GM23338 (cell line): Measurements from ENCODE around the gene CPT1C. TPM values are rescaled to one million over a fixed set of nuclear protein-coding genes. Genes with fewer than 3 reads are reported as not detected.

Source experiments
- ATAC-seq: fragments of 200-7000 bp; cut with Tn5 transposase; 3 replicates; pipeline ENCODE4 v1.9.1; 2020
- DNase-seq: peaks from one replicate; pipeline ENCODE4 v3.0.0-alpha.2; 2015; ENCODE audit warnings: low spot score
- H2AFZ ChIP-seq: fragments of 200-600 bp; sonication (generic); 2 replicates; pipeline ENCODE4 v1.8.0; 2016; ENCODE audit warnings: antibody characterized with exemption, mild to moderate bottlenecking, moderate library complexity
- H3F3A ChIP-seq: fragments of 200-600 bp; sonication (generic); replicated peaks from 2 replicates; pipeline ENCODE4 v1.8.0; 2017; ENCODE audit warnings: antibody characterized with exemption, mixed run types, low read depth
- H3K27ac ChIP-seq: fragments of 200-600 bp; sonication (generic); 2 replicates; pipeline ENCODE4 v1.6.1; 2016; ENCODE audit warnings: low read depth
- H3K27me3 ChIP-seq: fragments of 200-600 bp; sonication (generic); 2 replicates; pipeline ENCODE4 v1.8.0; 2016; ENCODE audit warnings: mild to moderate bottlenecking, mixed run types, moderate library complexity; ENCODE audit not compliant: insufficient read depth
- H3K36me3 ChIP-seq: fragments of 200-600 bp; sonication (generic); 2 replicates; pipeline ENCODE4 v1.8.0; 2016; ENCODE audit warnings: mild to moderate bottlenecking; ENCODE audit not compliant: insufficient read depth
- H3K4me1 ChIP-seq: fragments of 200-600 bp; sonication (generic); 2 replicates; pipeline ENCODE4 v1.8.0; 2016; ENCODE audit warnings: mild to moderate bottlenecking, moderate library complexity; ENCODE audit not compliant: insufficient read depth
- H3K4me2 ChIP-seq: fragments of 200-600 bp; sonication (generic); 2 replicates; pipeline ENCODE4 v1.7.1; 2017; ENCODE audit warnings: mixed run types
- H3K4me3 ChIP-seq: fragments of 200-600 bp; sonication (generic); 2 replicates; pipeline ENCODE4 v1.6.1; 2016; ENCODE audit warnings: mixed run types
- H3K79me2 ChIP-seq: fragments of 200-600 bp; sonication (generic); replicated peaks from 2 replicates; pipeline ENCODE4 v1.8.0; 2017; ENCODE audit warnings: mild to moderate bottlenecking; ENCODE audit not compliant: insufficient read depth
- H3K9me2 ChIP-seq: fragments of 200-600 bp; sonication (generic); 2 replicates; pipeline ENCODE4 v1.8.0; 2017; ENCODE audit not compliant: insufficient read depth
- H4K20me1 ChIP-seq: fragments of 200-600 bp; sonication (generic); replicated peaks from 2 replicates; pipeline ENCODE4 v1.8.0; 2017; ENCODE audit warnings: mild to moderate bottlenecking; ENCODE audit not compliant: insufficient read depth
- H3K27ac Mint-ChIP-seq: 2 replicates; pipeline ENCODE4 v1.8.0; 2020; ENCODE audit warnings: inconsistent platforms, mild to moderate bottlenecking, moderate library complexity, mixed read lengths
- H3K27me3 Mint-ChIP-seq: 3 replicates; pipeline ENCODE4 v1.8.0; 2022; ENCODE audit warnings: low read depth, mild to moderate bottlenecking, moderate library complexity, mixed read lengths, inconsistent platforms; ENCODE audit not compliant: insufficient read depth, poor library complexity
- H3K36me3 Mint-ChIP-seq: 3 replicates; pipeline ENCODE4 v1.8.0; 2021; ENCODE audit warnings: low read depth, mild to moderate bottlenecking, inconsistent platforms, moderate library complexity, mixed read lengths
- H3K4me1 Mint-ChIP-seq: 3 replicates; pipeline ENCODE4 v1.8.0; 2020; ENCODE audit warnings: mild to moderate bottlenecking, inconsistent platforms, mixed read lengths
- H3K4me3 Mint-ChIP-seq: 3 replicates; pipeline ENCODE4 v1.8.0; 2021; ENCODE audit warnings: moderate library complexity, mild to moderate bottlenecking, inconsistent platforms, mixed read lengths
- H3K9me3 Mint-ChIP-seq: 3 replicates; pipeline ENCODE4 v1.8.0; 2020; ENCODE audit warnings: moderate library complexity, mild to moderate bottlenecking, inconsistent platforms, mixed read lengths
- CREB1 ChIP-seq: fragments of 250-450 bp; sonication (Bioruptor Pico); IDR thresholded peaks from 2 replicates; pipeline ENCODE4 v1.5.0; 2020; ENCODE audit warnings: low read depth, mild to moderate bottlenecking, moderate library complexity
- EZH2phosphoT487 ChIP-seq: fragments of 200-600 bp; sonication (generic); IDR thresholded peaks from one replicate; pipeline ENCODE4 v1.8.1; 2018; ENCODE audit warnings: antibody characterized with exemption; ENCODE audit not compliant: unreplicated experiment
- JUNB ChIP-seq: IDR thresholded peaks from one replicate; pipeline ENCODE4 v1.6.1; 2016; ENCODE audit warnings: antibody characterized with exemption; ENCODE audit not compliant: unreplicated experiment
- POLR2AphosphoS5 ChIP-seq: IDR thresholded peaks from 2 replicates; pipeline ENCODE4 v1.6.1; 2016; ENCODE audit warnings: antibody characterized with exemption, low read depth
- STAT1 ChIP-seq: IDR thresholded peaks from one replicate; pipeline ENCODE4 v1.6.1; 2016; ENCODE audit warnings: antibody characterized with exemption; ENCODE audit not compliant: unreplicated experiment
- ZNF114 ChIP-seq: fragments of 250-450 bp; sonication (Bioruptor Pico); IDR thresholded peaks from 2 replicates; pipeline ENCODE4 v1.5.0; 2020; ENCODE audit warnings: mild to moderate bottlenecking, moderate library complexity
- polyA plus RNA-seq: library from polyadenylated mRNA; unstranded; fragments of >200 nt; fragmentation: Nextera tagmentation; extraction: Ambion mirVana; gene quantifications from 2 replicates; pipeline ENCODE4 v1.2.1, GENCODE V29; 2016
- total RNA-seq: library from RNA; depleted of rRNA; stranded (reverse); fragments of >200 nt; shearing (Covaris generic); gene quantifications from 2 replicates; pipeline ENCODE4 v1.2.3, GENCODE V29; 2014
- TF ChIP-seq, protein P1 (sequence below): IDR thresholded peaks from 2 replicates; pipeline ENCODE4 v1.6.1; 2016; ENCODE audit warnings: antibody characterized with exemption
- TF ChIP-seq, protein P2 (sequence below): IDR thresholded peaks from one replicate; pipeline ENCODE4 v1.6.1; 2018; ENCODE audit warnings: antibody characterized with exemption; ENCODE audit not compliant: unreplicated experiment
- TF ChIP-seq, protein P3 (sequence below): fragments of 250-450 bp; sonication (Bioruptor Pico); IDR thresholded peaks from 2 replicates; pipeline ENCODE4 v1.5.0; 2020; ENCODE audit warnings: mild to moderate bottlenecking, moderate library complexity

Gene CPT1C
- total and polyA plus RNA-seq, 2 experiments from 2014 or later: 63.4 to 77.3 TPM

DNA sequence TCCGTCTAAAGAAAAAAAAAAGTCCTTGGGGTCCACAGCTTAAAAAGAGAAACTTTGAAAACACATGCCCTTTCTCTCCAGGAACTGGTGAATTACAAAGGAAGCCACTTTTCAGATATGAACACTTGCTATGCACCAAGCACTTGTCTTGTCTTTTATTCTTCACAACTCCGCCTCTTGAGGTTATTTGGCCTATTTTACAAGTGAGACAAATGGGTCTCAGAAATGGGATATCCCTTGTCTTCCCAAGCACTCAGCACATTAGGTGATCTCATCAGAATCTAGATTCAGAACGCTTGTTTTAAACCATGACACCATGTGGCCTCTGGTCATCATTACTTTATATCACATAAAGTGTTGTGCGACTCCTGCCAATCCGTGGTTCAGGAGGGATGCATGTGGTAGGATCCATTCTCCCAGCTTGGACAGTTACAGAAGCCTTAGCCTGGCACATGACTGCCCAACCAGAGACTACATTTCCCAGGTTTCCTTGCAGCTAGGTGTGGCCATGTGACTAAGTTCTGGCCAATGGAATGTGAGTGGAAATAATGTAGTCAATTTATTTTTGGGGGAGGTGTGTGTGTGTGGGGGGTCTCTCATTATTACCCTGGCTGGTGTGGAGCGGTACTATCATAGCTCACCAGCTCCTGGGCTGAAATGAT lies 58.3 kb downstream of the CPT1C start:
- H3K4me1 Mint-ChIP-seq: no peaks in the 10 kb centered on the region
- Histone ChIP-seq H4K20me1 (no peaks in the 10 kb centered on the region), H3K4me2 (no peak overlapping the region), H3K4me1 (peaks cover 4% of the 10 kb centered on the region; the same call in 1 of the 2 replicates), H3K79me2 (no peaks in the 10 kb centered on the region), H2AFZ (no peak overlapping the region), H3F3A (0 out of 2 replicates have a peak, but pooled peaks cover 15% of the 10 kb centered on the region), H3K4me3 (no peak overlapping the region), H3K27ac (no peak overlapping the region), H3K9me2 (peaks cover 3% of the 10 kb centered on the region; the same call in 1 of the 2 replicates), H3K36me3 (no peaks in the 10 kb centered on the region), H3K27me3 (no peaks in the 10 kb centered on the region)
- DNase-seq: peak; percentile 71
- peaks cover 3% of the 10 kb centered on the region for H3K36me3 Mint-ChIP-seq
- TF ChIP-seq, protein P1, sequence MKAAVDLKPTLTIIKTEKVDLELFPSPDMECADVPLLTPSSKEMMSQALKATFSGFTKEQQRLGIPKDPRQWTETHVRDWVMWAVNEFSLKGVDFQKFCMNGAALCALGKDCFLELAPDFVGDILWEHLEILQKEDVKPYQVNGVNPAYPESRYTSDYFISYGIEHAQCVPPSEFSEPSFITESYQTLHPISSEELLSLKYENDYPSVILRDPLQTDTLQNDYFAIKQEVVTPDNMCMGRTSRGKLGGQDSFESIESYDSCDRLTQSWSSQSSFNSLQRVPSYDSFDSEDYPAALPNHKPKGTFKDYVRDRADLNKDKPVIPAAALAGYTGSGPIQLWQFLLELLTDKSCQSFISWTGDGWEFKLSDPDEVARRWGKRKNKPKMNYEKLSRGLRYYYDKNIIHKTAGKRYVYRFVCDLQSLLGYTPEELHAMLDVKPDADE: peak; percentile 55; the same call in 1 of the 2 replicates
- TF ChIP-seq POLR2AphosphoS5: no peak
- peaks cover 26% of the 10 kb centered on the region for H3K27me3 Mint-ChIP-seq
- H3K9me3 Mint-ChIP-seq: peaks cover 27% of the 10 kb centered on the region
- H3K27ac Mint-ChIP-seq: no peak overlapping the region
- peak; percentile 30 for ATAC-seq
- H3K4me3 Mint-ChIP-seq: no peak overlapping the region

DNA sequence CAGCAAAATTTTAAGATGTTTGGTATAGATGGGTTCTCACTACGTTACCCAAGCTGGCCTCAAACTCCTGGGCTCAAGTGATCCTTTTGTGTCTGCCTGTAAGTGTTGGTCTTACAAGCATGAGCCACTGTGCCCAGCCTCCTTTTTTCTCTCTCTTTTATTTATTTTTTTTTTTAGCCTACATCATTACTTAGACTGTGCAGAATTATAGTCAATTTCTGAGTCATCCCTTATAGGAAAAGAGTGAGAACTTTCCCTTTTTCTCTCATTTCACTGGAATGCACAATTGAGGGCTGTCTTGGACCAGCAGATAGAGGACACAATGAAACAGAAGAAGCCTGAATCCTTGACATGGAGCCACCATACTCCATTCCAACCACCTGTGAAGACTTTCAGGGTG lies 58.9 kb downstream of the CPT1C start:
- Histone ChIP-seq H2AFZ (no peak overlapping the region), H3K4me2 (no peak overlapping the region), H3K27me3 (no peaks in the 10 kb centered on the region), H3K4me1 (peaks cover 4% of the 10 kb centered on the region; the same call in 1 of the 2 replicates), H4K20me1 (no peaks in the 10 kb centered on the region), H3K79me2 (no peaks in the 10 kb centered on the region), H3K9me2 (peaks cover 3% of the 10 kb centered on the region; the same call in 1 of the 2 replicates), H3F3A (0 out of 2 replicates have a peak, but pooled peaks cover 15% of the 10 kb centered on the region), H3K27ac (no peak overlapping the region), H3K4me3 (no peak overlapping the region), H3K36me3 (no peaks in the 10 kb centered on the region)
- Mint-ChIP-seq H3K36me3 (peaks cover 3% of the 10 kb centered on the region), H3K9me3 (peaks cover 30% of the 10 kb centered on the region), H3K4me1 (no peaks in the 10 kb centered on the region), H3K27me3 (peaks cover 21% of the 10 kb centered on the region), H3K27ac (no peak overlapping the region), H3K4me3 (no peak overlapping the region)
- ATAC-seq (no peak), DNase-seq (no peak)
- TF ChIP-seq POLR2AphosphoS5: no peak
- no peak for TF ChIP-seq CREB1
- TF ChIP-seq, protein P2, sequence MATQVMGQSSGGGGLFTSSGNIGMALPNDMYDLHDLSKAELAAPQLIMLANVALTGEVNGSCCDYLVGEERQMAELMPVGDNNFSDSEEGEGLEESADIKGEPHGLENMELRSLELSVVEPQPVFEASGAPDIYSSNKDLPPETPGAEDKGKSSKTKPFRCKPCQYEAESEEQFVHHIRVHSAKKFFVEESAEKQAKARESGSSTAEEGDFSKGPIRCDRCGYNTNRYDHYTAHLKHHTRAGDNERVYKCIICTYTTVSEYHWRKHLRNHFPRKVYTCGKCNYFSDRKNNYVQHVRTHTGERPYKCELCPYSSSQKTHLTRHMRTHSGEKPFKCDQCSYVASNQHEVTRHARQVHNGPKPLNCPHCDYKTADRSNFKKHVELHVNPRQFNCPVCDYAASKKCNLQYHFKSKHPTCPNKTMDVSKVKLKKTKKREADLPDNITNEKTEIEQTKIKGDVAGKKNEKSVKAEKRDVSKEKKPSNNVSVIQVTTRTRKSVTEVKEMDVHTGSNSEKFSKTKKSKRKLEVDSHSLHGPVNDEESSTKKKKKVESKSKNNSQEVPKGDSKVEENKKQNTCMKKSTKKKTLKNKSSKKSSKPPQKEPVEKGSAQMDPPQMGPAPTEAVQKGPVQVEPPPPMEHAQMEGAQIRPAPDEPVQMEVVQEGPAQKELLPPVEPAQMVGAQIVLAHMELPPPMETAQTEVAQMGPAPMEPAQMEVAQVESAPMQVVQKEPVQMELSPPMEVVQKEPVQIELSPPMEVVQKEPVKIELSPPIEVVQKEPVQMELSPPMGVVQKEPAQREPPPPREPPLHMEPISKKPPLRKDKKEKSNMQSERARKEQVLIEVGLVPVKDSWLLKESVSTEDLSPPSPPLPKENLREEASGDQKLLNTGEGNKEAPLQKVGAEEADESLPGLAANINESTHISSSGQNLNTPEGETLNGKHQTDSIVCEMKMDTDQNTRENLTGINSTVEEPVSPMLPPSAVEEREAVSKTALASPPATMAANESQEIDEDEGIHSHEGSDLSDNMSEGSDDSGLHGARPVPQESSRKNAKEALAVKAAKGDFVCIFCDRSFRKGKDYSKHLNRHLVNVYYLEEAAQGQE: no peak
- TF ChIP-seq, protein P3, sequence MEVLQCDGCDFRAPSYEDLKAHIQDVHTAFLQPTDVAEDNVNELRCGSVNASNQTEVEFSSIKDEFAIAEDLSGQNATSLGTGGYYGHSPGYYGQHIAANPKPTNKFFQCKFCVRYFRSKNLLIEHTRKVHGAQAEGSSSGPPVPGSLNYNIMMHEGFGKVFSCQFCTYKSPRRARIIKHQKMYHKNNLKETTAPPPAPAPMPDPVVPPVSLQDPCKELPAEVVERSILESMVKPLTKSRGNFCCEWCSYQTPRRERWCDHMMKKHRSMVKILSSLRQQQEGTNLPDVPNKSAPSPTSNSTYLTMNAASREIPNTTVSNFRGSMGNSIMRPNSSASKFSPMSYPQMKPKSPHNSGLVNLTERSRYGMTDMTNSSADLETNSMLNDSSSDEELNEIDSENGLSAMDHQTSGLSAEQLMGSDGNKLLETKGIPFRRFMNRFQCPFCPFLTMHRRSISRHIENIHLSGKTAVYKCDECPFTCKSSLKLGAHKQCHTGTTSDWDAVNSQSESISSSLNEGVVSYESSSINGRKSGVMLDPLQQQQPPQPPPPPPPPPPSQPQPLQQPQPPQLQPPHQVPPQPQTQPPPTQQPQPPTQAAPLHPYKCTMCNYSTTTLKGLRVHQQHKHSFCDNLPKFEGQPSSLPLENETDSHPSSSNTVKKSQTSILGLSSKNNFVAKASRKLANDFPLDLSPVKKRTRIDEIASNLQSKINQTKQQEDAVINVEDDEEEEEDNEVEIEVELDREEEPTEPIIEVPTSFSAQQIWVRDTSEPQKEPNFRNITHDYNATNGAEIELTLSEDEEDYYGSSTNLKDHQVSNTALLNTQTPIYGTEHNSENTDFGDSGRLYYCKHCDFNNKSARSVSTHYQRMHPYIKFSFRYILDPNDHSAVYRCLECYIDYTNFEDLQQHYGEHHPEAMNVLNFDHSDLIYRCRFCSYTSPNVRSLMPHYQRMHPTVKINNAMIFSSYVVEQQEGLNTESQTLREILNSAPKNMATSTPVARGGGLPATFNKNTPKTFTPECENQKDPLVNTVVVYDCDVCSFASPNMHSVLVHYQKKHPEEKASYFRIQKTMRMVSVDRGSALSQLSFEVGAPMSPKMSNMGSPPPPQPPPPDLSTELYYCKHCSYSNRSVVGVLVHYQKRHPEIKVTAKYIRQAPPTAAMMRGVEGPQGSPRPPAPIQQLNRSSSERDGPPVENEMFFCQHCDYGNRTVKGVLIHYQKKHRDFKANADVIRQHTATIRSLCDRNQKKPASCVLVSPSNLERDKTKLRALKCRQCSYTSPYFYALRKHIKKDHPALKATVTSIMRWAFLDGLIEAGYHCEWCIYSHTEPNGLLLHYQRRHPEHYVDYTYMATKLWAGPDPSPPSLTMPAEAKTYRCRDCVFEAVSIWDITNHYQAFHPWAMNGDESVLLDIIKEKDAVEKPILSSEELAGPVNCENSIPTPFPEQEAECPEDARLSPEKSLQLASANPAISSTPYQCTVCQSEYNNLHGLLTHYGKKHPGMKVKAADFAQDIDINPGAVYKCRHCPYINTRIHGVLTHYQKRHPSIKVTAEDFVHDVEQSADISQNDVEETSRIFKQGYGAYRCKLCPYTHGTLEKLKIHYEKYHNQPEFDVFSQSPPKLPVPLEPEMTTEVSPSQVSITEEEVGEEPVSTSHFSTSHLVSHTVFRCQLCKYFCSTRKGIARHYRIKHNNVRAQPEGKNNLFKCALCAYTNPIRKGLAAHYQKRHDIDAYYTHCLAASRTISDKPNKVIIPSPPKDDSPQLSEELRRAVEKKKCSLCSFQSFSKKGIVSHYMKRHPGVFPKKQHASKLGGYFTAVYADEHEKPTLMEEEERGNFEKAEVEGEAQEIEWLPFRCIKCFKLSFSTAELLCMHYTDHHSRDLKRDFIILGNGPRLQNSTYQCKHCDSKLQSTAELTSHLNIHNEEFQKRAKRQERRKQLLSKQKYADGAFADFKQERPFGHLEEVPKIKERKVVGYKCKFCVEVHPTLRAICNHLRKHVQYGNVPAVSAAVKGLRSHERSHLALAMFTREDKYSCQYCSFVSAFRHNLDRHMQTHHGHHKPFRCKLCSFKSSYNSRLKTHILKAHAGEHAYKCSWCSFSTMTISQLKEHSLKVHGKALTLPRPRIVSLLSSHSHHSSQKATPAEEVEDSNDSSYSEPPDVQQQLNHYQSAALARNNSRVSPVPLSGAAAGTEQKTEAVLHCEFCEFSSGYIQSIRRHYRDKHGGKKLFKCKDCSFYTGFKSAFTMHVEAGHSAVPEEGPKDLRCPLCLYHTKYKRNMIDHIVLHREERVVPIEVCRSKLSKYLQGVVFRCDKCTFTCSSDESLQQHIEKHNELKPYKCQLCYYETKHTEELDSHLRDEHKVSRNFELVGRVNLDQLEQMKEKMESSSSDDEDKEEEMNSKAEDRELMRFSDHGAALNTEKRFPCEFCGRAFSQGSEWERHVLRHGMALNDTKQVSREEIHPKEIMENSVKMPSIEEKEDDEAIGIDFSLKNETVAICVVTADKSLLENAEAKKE (CRISPR knock-in tag): no peak
- no peak for TF ChIP-seq STAT1
- no peak for TF ChIP-seq ZNF114 (CRISPR knock-in tag)
- TF ChIP-seq JUNB: no peak
- TF ChIP-seq, protein P1: no peak
- TF ChIP-seq EZH2phosphoT487: no peak
